HL-60 (cell line): Measurements from ENCODE around the gene IFT52.

Experiments used
- DNase-seq, 2 experiments: peaks; one replicate each; pipeline ENCODE4 v3.0.0-alpha.2; 2010 to 2020; ENCODE audit warnings: low read depth in 1 of 2, low spot score in 1 of 2
- H3K27ac ChIP-seq: fragments of 250-450 bp; sonication (Bioruptor Pico); replicated peaks from 2 replicates; pipeline ENCODE4 v1.5.1; 2020; ENCODE audit warnings: mild to moderate bottlenecking, moderate library complexity
- H3K27me3 ChIP-seq: fragments of 250-450 bp; sonication (Bioruptor Pico); 2 replicates; pipeline ENCODE4 v1.5.1; 2021; ENCODE audit warnings: mild to moderate bottlenecking, moderate library complexity; ENCODE audit not compliant: insufficient read depth, poor library complexity, severe bottlenecking
- H3K4me3 ChIP-seq: replicated peaks from 2 replicates; pipeline ENCODE4 v1.5.1; 2011; ENCODE audit warnings: mild to moderate bottlenecking, control low read depth, low read length; ENCODE audit not compliant: insufficient read depth
- CTCF ChIP-seq: IDR thresholded peaks from one replicate; pipeline ENCODE4 v1.5.1; 2011; ENCODE audit warnings: low read length, control low read depth, inconsistent platforms; ENCODE audit not compliant: insufficient read depth
- GABPA ChIP-seq: IDR thresholded peaks from 2 replicates; pipeline ENCODE4 v1.6.1; 2012; ENCODE audit warnings: low read depth
- POLR2AphosphoS5 ChIP-seq: IDR thresholded peaks from 2 replicates; pipeline ENCODE4 v1.6.1; 2012; ENCODE audit warnings: low read depth
- REST ChIP-seq: IDR thresholded peaks from 2 replicates; pipeline ENCODE4 v1.6.1; 2012; ENCODE audit warnings: low read depth; ENCODE audit not compliant: insufficient replicate concordance
- SPI1 ChIP-seq: IDR thresholded peaks from 2 replicates; pipeline ENCODE4 v1.6.1; 2012; ENCODE audit warnings: low read depth, mild to moderate bottlenecking, borderline replicate concordance
- long read RNA-seq: library from polyadenylated mRNA; unstranded; transcript quantifications from one replicate; pipeline ENCODE4 v2.0.0, GENCODE V29; 2020

IFT52 gene
- long read RNA-seq, transcript IFT52-202 (14 exons, 1,599 nt) = major isoform, 102 of 217 reads
- long read RNA-seq, transcript IFT52-201 (14 exons, 1,757 nt) = minor isoform, 83 of 217 reads
- long read RNA-seq, partial matches to known transcripts = 1 of 217 reads
- long read RNA-seq, other reads (novel, unspliced or antisense) = 31 of 217 reads

- TF ChIP-seq SPI1 = no peak
- peak; percentile 37; the same call in 1 of the 2 replicates for TF ChIP-seq POLR2AphosphoS5
- no peak for TF ChIP-seq REST
- no peak for TF ChIP-seq CTCF
- peak within 1 kb of the TSS; percentile 96 for H3K27ac ChIP-seq
- H3K4me3 ChIP-seq = peak within 1 kb of the TSS; percentile 100
- no peaks in the 10 kb centered on the region for H3K27me3 ChIP-seq
- DNase-seq = peak; percentile 86 to 93
These were observed at the start of gene IFT52 for GRCh38 chr20:43590392-43591303. TSS of gene IFT52 (plus strand) at chr20:43590937. CDS start at chr20:43594699, 3,762 bp downstream.

DNA sequence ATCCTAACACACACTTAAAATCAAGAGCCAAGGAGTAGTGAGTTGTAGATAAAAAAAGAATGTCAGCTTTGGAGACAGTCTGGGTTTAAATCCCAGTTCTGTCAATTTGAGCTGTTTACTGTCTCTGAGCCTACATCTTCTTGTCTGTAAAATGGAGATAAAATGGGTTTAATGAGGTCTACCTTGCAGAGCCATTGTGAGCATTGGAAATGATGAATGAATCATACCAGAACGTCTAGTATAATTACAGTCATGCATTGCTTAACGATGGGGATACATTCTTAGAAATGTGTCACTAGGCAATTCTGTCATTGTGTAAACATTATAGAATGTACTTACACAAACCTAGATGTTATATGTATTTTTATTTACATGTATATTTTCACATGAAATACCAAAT, 49.5 kb upstream of the IFT52 start:
- H3K27me3 ChIP-seq = no peaks in the 10 kb centered on the region
- TF ChIP-seq POLR2AphosphoS5 = no peak
- TF ChIP-seq REST = no peak
- no peak for TF ChIP-seq SPI1
- TF ChIP-seq CTCF = no peak
- TF ChIP-seq GABPA = no peak
- H3K27ac ChIP-seq = no peak overlapping the region
- H3K4me3 ChIP-seq = no peak overlapping the region
- DNase-seq = no peak

GRCh38 chr20:43542161-43542560, 48.6 kb upstream of the IFT52 start:
- Histone ChIP-seq H3K27ac (no peak overlapping the region), H3K4me3 (no peak overlapping the region), H3K27me3 (no peaks in the 10 kb centered on the region)
- DNase-seq = no peak
- TF ChIP-seq REST (no peak), SPI1 (no peak), CTCF (no peak), GABPA (no peak), POLR2AphosphoS5 (no peak)
